Calu3 (cell line): ENCODE measurements around the gene FAM83B. TPM values are rescaled to one million over a fixed set of nuclear protein-coding genes. Genes with fewer than 3 reads are reported as not detected.

Experiments used
- BruUV-seq: library from RNA; stranded (reverse); fragments of 400-500 nt; replicated peaks from 2 replicates; lab custom pipeline; 2021; lab: Mats Ljungman, UMichigan
- CTCF ChIA-PET: fragments of 300-600 bp; sonication (Branson Sonifier 250); formaldehyde crosslinking; loops from one replicate; lab custom pipeline; 2022; ENCODE audit warnings: antibody characterized with exemption; lab: Charles Lee
- DNase-seq: peaks from one replicate; pipeline ENCODE4 v3.0.0; 2022
- H3K27ac Mint-ChIP-seq: one replicate; pipeline ENCODE4 v1.8.0; 2022; ENCODE audit warnings: mixed read lengths; ENCODE audit not compliant: unreplicated experiment
- H3K27me3 Mint-ChIP-seq: one replicate; pipeline ENCODE4 v1.8.0; 2022; ENCODE audit warnings: mixed read lengths; ENCODE audit not compliant: unreplicated experiment
- H3K36me3 Mint-ChIP-seq: one replicate; pipeline ENCODE4 v1.8.0; 2022; ENCODE audit warnings: mild to moderate bottlenecking, moderate library complexity, mixed read lengths; ENCODE audit not compliant: insufficient read depth, unreplicated experiment
- H3K4me1 Mint-ChIP-seq: one replicate; pipeline ENCODE4 v1.8.0; 2022; ENCODE audit warnings: mild to moderate bottlenecking, low read depth, mixed read lengths; ENCODE audit not compliant: unreplicated experiment
- H3K4me3 Mint-ChIP-seq: one replicate; pipeline ENCODE4 v1.8.0; 2022; ENCODE audit warnings: mild to moderate bottlenecking, low read depth, moderate library complexity, mixed read lengths; ENCODE audit not compliant: unreplicated experiment
- H3K9me3 Mint-ChIP-seq: one replicate; pipeline ENCODE4 v1.8.0; 2022; ENCODE audit warnings: low read depth, mixed read lengths; ENCODE audit not compliant: unreplicated experiment
- intact Hi-C: fragments of 100-400 bp; cut with micrococcal nuclease; formaldehyde crosslinking; loops from one replicate; pipeline ENCODE4 v1.10.0; 2022; ENCODE audit not compliant: unreplicated experiment
- total RNA-seq: library from RNA; stranded (reverse); gene quantifications from 2 replicates; pipeline ENCODE4 v1.2.3, GENCODE V29; 2022
- TF ChIP-seq, protein P1 (sequence below): fragments of 200-600 bp; IDR thresholded peaks from one replicate; pipeline ENCODE4 v1.8.0; 2022; ENCODE audit warnings: antibody characterized with exemption; ENCODE audit not compliant: unreplicated experiment

The FAM83B gene
- total RNA-seq, 1 experiment from 2014 or later = 24.2 TPM

GRCh38 chr6:54876871-54877270 lies 30.3 kb downstream of the FAM83B start:
- Mint-ChIP-seq H3K36me3 (no peaks in the 10 kb centered on the region), H3K27ac (no peak overlapping the region), H3K9me3 (no peaks in the 10 kb centered on the region), H3K27me3 (no peaks in the 10 kb centered on the region), H3K4me1 (peaks cover 18% of the 10 kb centered on the region), H3K4me3 (no peak overlapping the region)
- BruUV-seq = no TSS peak
- intact Hi-C loops = loop anchor here (2.0 to 10.0 kb wide), 4 partner anchors 14 to 895 kb away; no protein-coding TSS in a partner anchor
- CTCF ChIA-PET = interaction anchor here (1.5 kb wide), 1 partner anchor 159 kb away, joined by 5 read pairs; no protein-coding TSS in a partner anchor
- TF ChIP-seq, protein P1, sequence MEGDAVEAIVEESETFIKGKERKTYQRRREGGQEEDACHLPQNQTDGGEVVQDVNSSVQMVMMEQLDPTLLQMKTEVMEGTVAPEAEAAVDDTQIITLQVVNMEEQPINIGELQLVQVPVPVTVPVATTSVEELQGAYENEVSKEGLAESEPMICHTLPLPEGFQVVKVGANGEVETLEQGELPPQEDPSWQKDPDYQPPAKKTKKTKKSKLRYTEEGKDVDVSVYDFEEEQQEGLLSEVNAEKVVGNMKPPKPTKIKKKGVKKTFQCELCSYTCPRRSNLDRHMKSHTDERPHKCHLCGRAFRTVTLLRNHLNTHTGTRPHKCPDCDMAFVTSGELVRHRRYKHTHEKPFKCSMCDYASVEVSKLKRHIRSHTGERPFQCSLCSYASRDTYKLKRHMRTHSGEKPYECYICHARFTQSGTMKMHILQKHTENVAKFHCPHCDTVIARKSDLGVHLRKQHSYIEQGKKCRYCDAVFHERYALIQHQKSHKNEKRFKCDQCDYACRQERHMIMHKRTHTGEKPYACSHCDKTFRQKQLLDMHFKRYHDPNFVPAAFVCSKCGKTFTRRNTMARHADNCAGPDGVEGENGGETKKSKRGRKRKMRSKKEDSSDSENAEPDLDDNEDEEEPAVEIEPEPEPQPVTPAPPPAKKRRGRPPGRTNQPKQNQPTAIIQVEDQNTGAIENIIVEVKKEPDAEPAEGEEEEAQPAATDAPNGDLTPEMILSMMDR = no peak
- DNase-seq = no peak

- H3K27ac Mint-ChIP-seq = no peak overlapping the region
- H3K4me1 Mint-ChIP-seq = peaks cover 18% of the 10 kb centered on the region
- TF ChIP-seq, protein P1 = no peak
- DNase-seq = peak; percentile 9
- H3K9me3 Mint-ChIP-seq = no peaks in the 10 kb centered on the region
- no peaks in the 10 kb centered on the region for H3K36me3 Mint-ChIP-seq
- no peak overlapping the region for H3K4me3 Mint-ChIP-seq
- H3K27me3 Mint-ChIP-seq = no peaks in the 10 kb centered on the region
- intact Hi-C loops = loop anchor here (2.0 to 10.0 kb wide), 5 partner anchors 15 to 896 kb away; no protein-coding TSS in a partner anchor
- CTCF ChIA-PET = no interaction called here
- no TSS peak for BruUV-seq
These were observed 31.2 kb downstream of the FAM83B start for GRCh38 chr6:54877713-54878317.

GRCh38 chr6:54878718-54879117 lies 32.1 kb downstream of the FAM83B start:
- peaks cover 18% of the 10 kb centered on the region for H3K4me1 Mint-ChIP-seq
- no peaks in the 10 kb centered on the region for H3K36me3 Mint-ChIP-seq
- H3K9me3 Mint-ChIP-seq = no peaks in the 10 kb centered on the region
- CTCF ChIA-PET = no interaction called here
- DNase-seq = peak; percentile 24
- BruUV-seq = no TSS peak
- H3K27ac Mint-ChIP-seq = no peak overlapping the region
- intact Hi-C loops = loop anchor here (2.0 to 10.0 kb wide), 4 partner anchors 106 to 896 kb away; no protein-coding TSS in a partner anchor
- TF ChIP-seq, protein P1 = no peak
- H3K4me3 Mint-ChIP-seq = no peak overlapping the region
- H3K27me3 Mint-ChIP-seq = no peaks in the 10 kb centered on the region

DNA sequence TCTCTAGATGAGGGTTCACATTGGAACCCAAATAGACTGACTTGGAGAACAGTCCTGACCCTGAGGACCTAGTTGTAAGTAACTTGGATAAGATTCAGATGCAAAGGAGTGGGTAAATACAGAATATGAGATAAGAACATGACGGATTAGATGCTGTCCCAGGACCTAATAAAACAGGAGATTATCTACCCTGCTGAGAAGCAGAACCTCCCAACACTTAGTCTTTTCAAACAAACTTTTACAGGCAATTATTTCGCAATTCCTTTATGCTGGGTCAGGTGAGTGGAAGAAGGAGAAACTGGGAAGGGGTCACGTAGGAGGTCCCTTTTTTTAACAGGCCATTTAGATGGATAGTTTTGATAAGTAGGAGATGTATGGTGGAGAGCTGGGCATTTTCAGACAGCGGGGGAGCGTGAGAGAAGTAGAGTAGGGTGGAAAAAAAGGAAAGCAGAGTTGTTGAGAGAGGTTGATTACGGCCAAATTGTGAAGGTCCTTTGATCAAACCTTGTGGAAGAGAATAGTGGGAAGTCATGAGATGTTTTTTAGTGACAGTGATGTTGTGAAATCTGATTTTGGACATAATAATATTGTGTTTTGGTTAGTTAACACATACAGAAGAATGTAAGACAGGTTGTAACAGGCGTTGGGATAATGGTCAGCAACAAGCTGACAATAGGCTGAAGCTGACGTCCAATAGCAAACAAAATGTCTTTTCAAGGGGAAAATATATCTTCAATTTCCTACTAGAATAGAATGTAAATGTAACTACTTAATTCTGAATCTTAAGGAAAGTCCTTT lies 32.8 kb downstream of the FAM83B start:
- Mint-ChIP-seq H3K9me3 (no peaks in the 10 kb centered on the region), H3K4me3 (no peak overlapping the region), H3K27ac (no peak overlapping the region), H3K27me3 (no peaks in the 10 kb centered on the region), H3K36me3 (no peaks in the 10 kb centered on the region), H3K4me1 (peaks cover 15% of the 10 kb centered on the region)
- TF ChIP-seq, protein P1 = no peak
- no TSS peak for BruUV-seq
- DNase-seq = no peak
- CTCF ChIA-PET = no interaction called here
- intact Hi-C loops = loop anchor here (2.0 to 10.0 kb wide), 4 partner anchors 105 to 897 kb away; no protein-coding TSS in a partner anchor
